ENCODE data around the gene HVCN1. TPM values are rescaled to one million over a fixed set of nuclear protein-coding genes. Genes with fewer than 3 reads are reported as not detected.
"Not testable (repeated sequence)": the region's sequence is repeated elsewhere in the genome, so short reads cannot be mapped to it uniquely, and the experiment has no call there.

HVCN1 gene
- total and polyA plus RNA-seq, 4 donors, result 9.1 to 16.7 (median 10.8) TPM

DNA sequence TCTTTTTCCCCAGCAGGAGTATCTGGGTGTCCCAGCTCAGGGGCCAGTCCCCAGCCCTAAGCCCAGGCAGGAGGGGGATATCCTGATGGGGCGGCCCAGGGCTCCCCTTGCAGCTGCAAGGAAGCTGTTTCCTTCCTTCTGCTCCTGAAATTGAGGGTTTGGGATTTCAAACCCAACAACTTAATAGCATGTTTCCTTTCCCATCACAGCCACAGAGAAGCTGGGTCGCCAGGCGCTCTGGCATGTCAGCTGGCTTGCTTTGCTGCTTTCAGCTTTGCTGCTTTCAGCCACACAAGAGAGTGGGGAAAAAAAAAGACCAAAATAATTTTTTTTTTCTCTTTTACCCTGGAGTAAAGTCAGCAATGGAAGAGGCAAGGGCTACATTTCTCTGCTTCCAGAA, 30.0 kb downstream of the HVCN1 start:
- Histone ChIP-seq H3K27me3 (ENCODE audit: control insufficient read depth in 3 of 3, insufficient read depth in 3 of 3, low read length in 2 of 3) (no peaks in the 10 kb centered on the region), H3K9ac (ENCODE audit: insufficient read depth in 1 of 2, low read length in 2 of 2) (no peak overlapping the region), H3K36me3 (ENCODE audit: control insufficient read depth in 4 of 4, insufficient read depth in 4 of 4, low read length in 4 of 4) (peaks cover 0 to 17% (median 8%) of the 10 kb centered on the region in 4 donors), H3K4me3 (no peak overlapping the region), H3K27ac (ENCODE audit: low read depth in 1 of 2, low read length in 1 of 2) (no peak overlapping the region), H3K9me3 (ENCODE audit: control insufficient read depth in 4 of 4, insufficient read depth in 3 of 4, low read length in 3 of 4) (no peaks in the 10 kb centered on the region), H3K4me1 (ENCODE audit: control insufficient read depth in 5 of 5, insufficient read depth in 5 of 5, low read length in 5 of 5) (no peaks in the 10 kb centered on the region)
- 63 to 79% methylated on average over 3 of the region's 3 CpGs for WGBS, 2 donors
- no peak for DNase-seq
- no peak for ATAC-seq (ENCODE audit: insufficient read depth, low FRiP score)
- TF ChIP-seq, protein P1, sequence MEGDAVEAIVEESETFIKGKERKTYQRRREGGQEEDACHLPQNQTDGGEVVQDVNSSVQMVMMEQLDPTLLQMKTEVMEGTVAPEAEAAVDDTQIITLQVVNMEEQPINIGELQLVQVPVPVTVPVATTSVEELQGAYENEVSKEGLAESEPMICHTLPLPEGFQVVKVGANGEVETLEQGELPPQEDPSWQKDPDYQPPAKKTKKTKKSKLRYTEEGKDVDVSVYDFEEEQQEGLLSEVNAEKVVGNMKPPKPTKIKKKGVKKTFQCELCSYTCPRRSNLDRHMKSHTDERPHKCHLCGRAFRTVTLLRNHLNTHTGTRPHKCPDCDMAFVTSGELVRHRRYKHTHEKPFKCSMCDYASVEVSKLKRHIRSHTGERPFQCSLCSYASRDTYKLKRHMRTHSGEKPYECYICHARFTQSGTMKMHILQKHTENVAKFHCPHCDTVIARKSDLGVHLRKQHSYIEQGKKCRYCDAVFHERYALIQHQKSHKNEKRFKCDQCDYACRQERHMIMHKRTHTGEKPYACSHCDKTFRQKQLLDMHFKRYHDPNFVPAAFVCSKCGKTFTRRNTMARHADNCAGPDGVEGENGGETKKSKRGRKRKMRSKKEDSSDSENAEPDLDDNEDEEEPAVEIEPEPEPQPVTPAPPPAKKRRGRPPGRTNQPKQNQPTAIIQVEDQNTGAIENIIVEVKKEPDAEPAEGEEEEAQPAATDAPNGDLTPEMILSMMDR (IDR thresholded peaks at IDR 0.05; ENCODE audit: control extremely low read depth, extremely low read depth), result no peak

DNA sequence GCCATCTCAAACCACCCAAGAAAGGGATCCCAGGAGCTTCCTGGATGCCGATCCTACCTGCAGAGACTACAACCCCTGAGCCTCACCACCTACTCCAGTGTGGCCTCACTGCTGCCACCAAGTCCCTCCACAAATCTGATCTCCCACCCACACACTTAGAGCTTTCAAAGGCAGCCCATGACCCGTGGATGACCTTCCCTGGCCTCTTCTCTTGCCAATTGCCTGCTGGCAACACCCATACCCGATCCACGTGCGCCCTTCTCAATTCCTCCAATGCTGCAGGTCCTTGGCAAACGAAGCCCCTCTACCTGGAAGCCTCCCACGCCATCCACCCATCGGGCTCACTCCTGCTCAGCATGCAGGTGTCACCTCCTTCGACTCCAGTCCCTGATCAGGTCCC, 30.7 kb downstream of the HVCN1 start:
- 84 to 89% methylated on average over 9 of the region's 9 CpGs for WGBS, 2 donors

DNA sequence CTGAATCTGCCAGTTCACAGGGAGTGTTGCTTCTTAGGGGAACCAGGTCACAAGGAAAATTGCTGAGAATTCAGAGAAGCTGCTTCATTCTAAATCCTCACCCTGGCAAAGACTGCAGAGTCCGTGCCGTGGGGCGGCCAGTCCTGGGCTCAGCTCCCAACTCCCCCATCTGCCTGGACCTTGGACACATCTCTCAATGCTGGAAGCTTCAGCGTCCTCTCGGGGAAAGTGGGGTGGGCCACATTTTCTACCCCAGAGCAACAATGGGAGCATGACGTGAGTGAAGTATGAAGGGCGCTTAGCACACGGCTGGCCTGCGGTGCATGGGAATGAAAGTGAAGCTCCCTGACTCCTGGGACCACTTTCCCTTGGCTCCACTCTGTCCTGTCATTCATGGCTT, 31.2 kb downstream of the HVCN1 start:
- TF ChIP-seq, protein P1 (IDR thresholded peaks at IDR 0.05; ENCODE audit: control extremely low read depth, extremely low read depth), result no peak
- Histone ChIP-seq H3K27ac (ENCODE audit: low read depth in 1 of 2, low read length in 1 of 2) (no peak overlapping the region), H3K4me3 (no peak overlapping the region), H3K9me3 (ENCODE audit: control insufficient read depth in 4 of 4, insufficient read depth in 3 of 4, low read length in 3 of 4) (no peaks in the 10 kb centered on the region), H3K36me3 (ENCODE audit: control insufficient read depth in 4 of 4, insufficient read depth in 4 of 4, low read length in 4 of 4) (peaks cover 0 to 17% (median 9%) of the 10 kb centered on the region in 4 donors), H3K27me3 (ENCODE audit: control insufficient read depth in 3 of 3, insufficient read depth in 3 of 3, low read length in 2 of 3) (no peaks in the 10 kb centered on the region), H3K4me1 (ENCODE audit: control insufficient read depth in 5 of 5, insufficient read depth in 5 of 5, low read length in 5 of 5) (no peaks in the 10 kb centered on the region), H3K9ac (ENCODE audit: insufficient read depth in 1 of 2, low read length in 2 of 2) (no peak overlapping the region)
- DNase-seq, result no peak
- 91 to 92% methylated on average over 9 of the region's 9 CpGs for WGBS, 2 donors
- ATAC-seq (ENCODE audit: insufficient read depth, low FRiP score), result no peak

More for the DNA sequence above, 30.7 kb downstream of the HVCN1 start:
- TF ChIP-seq, protein P1 (IDR thresholded peaks at IDR 0.05; ENCODE audit: control extremely low read depth, extremely low read depth), result no peak
- Histone ChIP-seq H3K27me3 (ENCODE audit: control insufficient read depth in 3 of 3, insufficient read depth in 3 of 3, low read length in 2 of 3) (no peaks in the 10 kb centered on the region), H3K27ac (ENCODE audit: low read depth in 1 of 2, low read length in 1 of 2) (no peak overlapping the region), H3K4me1 (ENCODE audit: control insufficient read depth in 5 of 5, insufficient read depth in 5 of 5, low read length in 5 of 5) (no peaks in the 10 kb centered on the region), H3K9ac (ENCODE audit: insufficient read depth in 1 of 2, low read length in 2 of 2) (no peak overlapping the region), H3K36me3 (ENCODE audit: control insufficient read depth in 4 of 4, insufficient read depth in 4 of 4, low read length in 4 of 4) (peaks cover 0 to 17% (median 8%) of the 10 kb centered on the region in 4 donors), H3K4me3 (no peak overlapping the region), H3K9me3 (ENCODE audit: control insufficient read depth in 4 of 4, insufficient read depth in 3 of 4, low read length in 3 of 4) (no peaks in the 10 kb centered on the region)
- ATAC-seq (ENCODE audit: insufficient read depth, low FRiP score) (no peak), DNase-seq (no peak)

DNA sequence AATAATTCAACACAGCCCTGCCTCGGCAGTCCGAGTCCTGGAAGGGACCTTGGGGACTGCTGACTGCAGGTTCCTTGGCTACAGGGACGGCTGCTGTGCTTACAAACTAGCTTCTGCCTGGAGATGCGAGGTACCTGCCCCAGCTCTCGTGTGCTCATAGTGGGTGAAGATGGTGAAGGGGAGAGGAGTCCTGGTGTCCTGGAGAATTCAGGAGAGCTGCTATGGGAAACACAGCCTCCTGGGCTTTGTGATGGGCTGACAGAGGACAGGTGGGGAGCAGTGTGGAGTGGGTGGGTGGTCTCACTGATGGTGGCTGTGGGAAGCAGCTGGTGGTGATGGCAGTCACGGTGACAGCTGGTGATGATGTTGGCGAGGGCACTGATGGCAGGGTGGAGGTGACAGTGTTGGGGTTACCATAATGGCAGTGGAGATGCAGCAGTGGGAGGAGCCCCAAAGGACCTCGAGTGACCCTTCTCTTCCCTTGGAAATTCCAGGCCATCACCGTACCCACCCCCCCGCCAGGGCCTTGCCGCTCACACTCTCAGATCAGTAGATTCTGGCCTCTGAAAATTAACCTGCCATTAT, 32.8 kb downstream of the HVCN1 start:
- TF ChIP-seq, protein P1 (IDR thresholded peaks at IDR 0.05; ENCODE audit: control extremely low read depth, extremely low read depth), result no peak
- no peak overlapping the region for H3K27ac ChIP-seq (ENCODE audit: low read depth in 1 of 2, low read length in 1 of 2)
- H3K4me1 ChIP-seq (ENCODE audit: control insufficient read depth in 5 of 5, insufficient read depth in 5 of 5, low read length in 5 of 5), result no peaks in the 10 kb centered on the region
- no peak for DNase-seq
- no peak for ATAC-seq (ENCODE audit: insufficient read depth, low FRiP score)
- no peaks in the 10 kb centered on the region for H3K27me3 ChIP-seq (ENCODE audit: control insufficient read depth in 3 of 3, insufficient read depth in 3 of 3, low read length in 2 of 3)
- H3K9ac ChIP-seq (ENCODE audit: insufficient read depth in 1 of 2, low read length in 2 of 2), result no peak overlapping the region
- WGBS, 2 donors, result 91 to 97% methylated on average over 11 of the region's 11 CpGs
- no peak overlapping the region for H3K4me3 ChIP-seq
- no peaks in the 10 kb centered on the region for H3K9me3 ChIP-seq (ENCODE audit: control insufficient read depth in 4 of 4, insufficient read depth in 3 of 4, low read length in 3 of 4)
- peaks cover 0 to 29% (median 14%) of the 10 kb centered on the region in 4 donors for H3K36me3 ChIP-seq (ENCODE audit: control insufficient read depth in 4 of 4, insufficient read depth in 4 of 4, low read length in 4 of 4)

DNA sequence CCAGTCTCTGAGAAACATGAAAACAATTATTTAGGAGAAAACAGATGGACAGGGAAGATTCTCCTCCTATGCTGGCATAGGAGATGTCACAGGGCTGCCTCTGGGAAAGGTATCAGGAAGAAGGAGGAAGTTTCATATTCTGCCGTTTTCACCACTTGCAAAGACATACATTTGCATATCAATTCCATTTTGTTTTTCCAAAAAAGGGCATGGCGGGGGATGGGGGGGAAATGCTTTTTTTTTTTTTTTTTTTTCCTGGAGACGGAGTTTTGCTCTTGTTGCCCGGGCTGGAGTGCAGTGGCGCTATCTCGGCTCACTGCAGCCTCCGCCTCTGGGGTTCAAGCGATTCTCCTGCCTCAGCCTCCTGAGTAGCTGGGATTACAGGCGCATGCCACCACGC, 34.7 kb downstream of the HVCN1 start:
- 86 to 90% methylated on average over 8 to 10 of the region's 10 CpGs for WGBS, 2 donors
- H3K36me3 ChIP-seq (ENCODE audit: control insufficient read depth in 4 of 4, insufficient read depth in 4 of 4, low read length in 4 of 4), result peaks cover 3 to 28% (median 17%) of the 10 kb centered on the region in 4 donors
- DNase-seq; H3K4me3 ChIP-seq; H3K9me3 ChIP-seq (ENCODE audit: control insufficient read depth in 4 of 4, insufficient read depth in 3 of 4, low read length in 3 of 4); H3K4me1 ChIP-seq (ENCODE audit: control insufficient read depth in 5 of 5, insufficient read depth in 5 of 5, low read length in 5 of 5); H3K27ac ChIP-seq (ENCODE audit: low read depth in 1 of 2, low read length in 1 of 2); H3K9ac ChIP-seq (ENCODE audit: insufficient read depth in 1 of 2, low read length in 2 of 2); H3K27me3 ChIP-seq (ENCODE audit: control insufficient read depth in 3 of 3, insufficient read depth in 3 of 3, low read length in 2 of 3); ATAC-seq (ENCODE audit: insufficient read depth, low FRiP score): not testable (repeated sequence)

Data from lung (tissue), 12 donors.